ENCODE measurements around the gene COPS9. TPM values are rescaled to one million over a fixed set of nuclear protein-coding genes. Genes with fewer than 3 reads are reported as not detected.

COPS9 gene
- polyA plus RNA-seq, 1 donor (not counting 4 experiments of a cell fraction or from before 2014, with no cell fraction given), result 399 TPM

GRCh38 chr2:240159251-240159839 lies 23.2 kb upstream of the COPS9 start:
- no peak overlapping the region for H2AFZ ChIP-seq (ENCODE audit: control insufficient read depth, low read length)
- H3K9ac ChIP-seq (ENCODE audit: control insufficient read depth, extremely low read depth, insufficient read depth, low read length), result no peak overlapping the region
- no peaks in the 10 kb centered on the region for H3K9me1 ChIP-seq (ENCODE audit: control insufficient read depth, extremely low read depth, insufficient read depth, low read length)
- H3K27me3 ChIP-seq (ENCODE audit: control insufficient read depth, extremely low read depth, insufficient read depth, low read length), result peaks cover 12% of the 10 kb centered on the region
- TF ChIP-seq EZH2 (IDR thresholded peaks at IDR 0.05; ENCODE audit: low read length) (no peak), CTCF (optimal IDR thresholded peaks at IDR 0.05 in 1 of 3, IDR thresholded peaks at IDR 0.05 in 1 of 3, conservative IDR thresholded peaks at IDR 0.05 in 1 of 3; ENCODE audit: extremely low read depth in 1 of 3, insufficient read depth in 2 of 3, low read length in 3 of 3) (no peak)
- no peak for DNase-seq (ENCODE audit: low read depth, low spot score)
- H3K9me3 ChIP-seq (ENCODE audit: control insufficient read depth, low read depth, low read length), result peaks cover 2% of the 10 kb centered on the region
- no peak for FAIRE-seq
- dilution Hi-C loops (cut with MboI; ENCODE audit: extremely low pct_ligation_motif_present, low sequenced_read_pairs), result no loop called here
- H4K20me1 ChIP-seq (ENCODE audit: control insufficient read depth, extremely low read depth, insufficient read depth, low read length), result peaks cover 2% of the 10 kb centered on the region
- H3K4me1 ChIP-seq (ENCODE audit: control insufficient read depth, extremely low read depth, insufficient read depth, low read length), result no peaks in the 10 kb centered on the region
- H3K27ac ChIP-seq (ENCODE audit: control insufficient read depth, insufficient read depth, low read length), result no peak overlapping the region
- no peaks in the 10 kb centered on the region for H3K79me2 ChIP-seq (ENCODE audit: control insufficient read depth, insufficient read depth, low read length)
- H3K4me2 ChIP-seq (ENCODE audit: control insufficient read depth, extremely low read depth, insufficient read depth, low read depth, low read length), result no peak overlapping the region
- no peaks in the 10 kb centered on the region for H3K36me3 ChIP-seq (ENCODE audit: control insufficient read depth in 2 of 2, extremely low read depth in 1 of 2, insufficient read depth in 2 of 2, low read length in 2 of 2)
- H3K4me3 ChIP-seq (ENCODE audit: control insufficient read depth in 2 of 3, extremely low read depth in 1 of 3, insufficient read depth in 2 of 3, low read depth in 1 of 3, low read length in 3 of 3), result no peak overlapping the region

GRCh38 chr2:240157147-240157470 lies 21.0 kb upstream of the COPS9 start:
- H3K4me1 ChIP-seq (ENCODE audit: control insufficient read depth, extremely low read depth, insufficient read depth, low read length), result no peaks in the 10 kb centered on the region
- no peaks in the 10 kb centered on the region for H3K9me3 ChIP-seq (ENCODE audit: control insufficient read depth, low read depth, low read length)
- H2AFZ ChIP-seq (ENCODE audit: control insufficient read depth, low read length), result no peak overlapping the region
- H3K27me3 ChIP-seq (ENCODE audit: control insufficient read depth, extremely low read depth, insufficient read depth, low read length), result peaks cover 23% of the 10 kb centered on the region
- H4K20me1 ChIP-seq (ENCODE audit: control insufficient read depth, extremely low read depth, insufficient read depth, low read length), result peaks cover 2% of the 10 kb centered on the region
- no peak overlapping the region for H3K27ac ChIP-seq (ENCODE audit: control insufficient read depth, insufficient read depth, low read length)
- no peaks in the 10 kb centered on the region for H3K36me3 ChIP-seq (ENCODE audit: control insufficient read depth in 2 of 2, extremely low read depth in 1 of 2, insufficient read depth in 2 of 2, low read length in 2 of 2)
- H3K79me2 ChIP-seq (ENCODE audit: control insufficient read depth, insufficient read depth, low read length), result no peaks in the 10 kb centered on the region
- H3K9me1 ChIP-seq (ENCODE audit: control insufficient read depth, extremely low read depth, insufficient read depth, low read length), result no peaks in the 10 kb centered on the region
- DNase-seq (ENCODE audit: low read depth, low spot score) (no peak), FAIRE-seq (no peak)
- no peak overlapping the region for H3K9ac ChIP-seq (ENCODE audit: control insufficient read depth, extremely low read depth, insufficient read depth, low read length)
- H3K4me3 ChIP-seq (ENCODE audit: control insufficient read depth in 2 of 3, extremely low read depth in 1 of 3, insufficient read depth in 2 of 3, low read depth in 1 of 3, low read length in 3 of 3), result no peak overlapping the region
- TF ChIP-seq CTCF (optimal IDR thresholded peaks at IDR 0.05 in 1 of 3, IDR thresholded peaks at IDR 0.05 in 1 of 3, conservative IDR thresholded peaks at IDR 0.05 in 1 of 3; ENCODE audit: extremely low read depth in 1 of 3, insufficient read depth in 2 of 3, low read length in 3 of 3) (no peak), EZH2 (IDR thresholded peaks at IDR 0.05; ENCODE audit: low read length) (no peak)
- dilution Hi-C loops (cut with MboI; ENCODE audit: extremely low pct_ligation_motif_present, low sequenced_read_pairs), result no loop called here
- no peak overlapping the region for H3K4me2 ChIP-seq (ENCODE audit: control insufficient read depth, extremely low read depth, insufficient read depth, low read depth, low read length)

Data from keratinocyte (primary cell).